SK-N-SH (cell line): Measurements from ENCODE around the gene COL12A1.

Experiments used
- POLR2AphosphoS5 ChIP-seq: IDR thresholded peaks from 2 replicates; pipeline ENCODE4 v1.6.1; 2012; ENCODE audit warnings: low read depth, low read length
- TF ChIP-seq, protein P1 (sequence below): fragments of 200-600 bp; sonication (generic); IDR thresholded peaks from 2 replicates; pipeline ENCODE4 v1.6.1; 2017; ENCODE audit warnings: antibody characterized with exemption, mild to moderate bottlenecking, moderate library complexity

- TF ChIP-seq POLR2AphosphoS5, result no peak
- TF ChIP-seq, protein P1, sequence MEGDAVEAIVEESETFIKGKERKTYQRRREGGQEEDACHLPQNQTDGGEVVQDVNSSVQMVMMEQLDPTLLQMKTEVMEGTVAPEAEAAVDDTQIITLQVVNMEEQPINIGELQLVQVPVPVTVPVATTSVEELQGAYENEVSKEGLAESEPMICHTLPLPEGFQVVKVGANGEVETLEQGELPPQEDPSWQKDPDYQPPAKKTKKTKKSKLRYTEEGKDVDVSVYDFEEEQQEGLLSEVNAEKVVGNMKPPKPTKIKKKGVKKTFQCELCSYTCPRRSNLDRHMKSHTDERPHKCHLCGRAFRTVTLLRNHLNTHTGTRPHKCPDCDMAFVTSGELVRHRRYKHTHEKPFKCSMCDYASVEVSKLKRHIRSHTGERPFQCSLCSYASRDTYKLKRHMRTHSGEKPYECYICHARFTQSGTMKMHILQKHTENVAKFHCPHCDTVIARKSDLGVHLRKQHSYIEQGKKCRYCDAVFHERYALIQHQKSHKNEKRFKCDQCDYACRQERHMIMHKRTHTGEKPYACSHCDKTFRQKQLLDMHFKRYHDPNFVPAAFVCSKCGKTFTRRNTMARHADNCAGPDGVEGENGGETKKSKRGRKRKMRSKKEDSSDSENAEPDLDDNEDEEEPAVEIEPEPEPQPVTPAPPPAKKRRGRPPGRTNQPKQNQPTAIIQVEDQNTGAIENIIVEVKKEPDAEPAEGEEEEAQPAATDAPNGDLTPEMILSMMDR, result no peak; the same call in 1 of the 2 replicates
Measured at GRCh38 chr6:75070244-75070643, 135.6 kb downstream of the COL12A1 start.
